ENCODE measurements around the gene DKKL1. TPM values are rescaled to one million over a fixed set of nuclear protein-coding genes. Genes with fewer than 3 reads are reported as not detected.

DKKL1 gene
- total RNA-seq, 1 donor from 2014 or later: 4.4 TPM

GRCh38 chr19:49339301-49340068 is 24.2 kb upstream of the DKKL1 start:
- H3K9me3 Mint-ChIP-seq (ENCODE audit: unreplicated experiment): no peaks in the 10 kb centered on the region
- no peaks in the 10 kb centered on the region for H3K27me3 Mint-ChIP-seq (ENCODE audit: unreplicated experiment)
- no peak overlapping the region for H3K27ac Mint-ChIP-seq (ENCODE audit: unreplicated experiment)
- TF ChIP-seq CTCF (IDR thresholded peaks at IDR 0.05): no peak
- H3K4me3 Mint-ChIP-seq (ENCODE audit: unreplicated experiment): no peak overlapping the region
- no peak for DNase-seq (ENCODE audit: extremely low spot score, unreplicated experiment)
- H3K4me1 Mint-ChIP-seq (ENCODE audit: unreplicated experiment): peaks cover 3% of the 10 kb centered on the region
- peaks cover 33% of the 10 kb centered on the region for H3K36me3 Mint-ChIP-seq (ENCODE audit: unreplicated experiment)

DNA sequence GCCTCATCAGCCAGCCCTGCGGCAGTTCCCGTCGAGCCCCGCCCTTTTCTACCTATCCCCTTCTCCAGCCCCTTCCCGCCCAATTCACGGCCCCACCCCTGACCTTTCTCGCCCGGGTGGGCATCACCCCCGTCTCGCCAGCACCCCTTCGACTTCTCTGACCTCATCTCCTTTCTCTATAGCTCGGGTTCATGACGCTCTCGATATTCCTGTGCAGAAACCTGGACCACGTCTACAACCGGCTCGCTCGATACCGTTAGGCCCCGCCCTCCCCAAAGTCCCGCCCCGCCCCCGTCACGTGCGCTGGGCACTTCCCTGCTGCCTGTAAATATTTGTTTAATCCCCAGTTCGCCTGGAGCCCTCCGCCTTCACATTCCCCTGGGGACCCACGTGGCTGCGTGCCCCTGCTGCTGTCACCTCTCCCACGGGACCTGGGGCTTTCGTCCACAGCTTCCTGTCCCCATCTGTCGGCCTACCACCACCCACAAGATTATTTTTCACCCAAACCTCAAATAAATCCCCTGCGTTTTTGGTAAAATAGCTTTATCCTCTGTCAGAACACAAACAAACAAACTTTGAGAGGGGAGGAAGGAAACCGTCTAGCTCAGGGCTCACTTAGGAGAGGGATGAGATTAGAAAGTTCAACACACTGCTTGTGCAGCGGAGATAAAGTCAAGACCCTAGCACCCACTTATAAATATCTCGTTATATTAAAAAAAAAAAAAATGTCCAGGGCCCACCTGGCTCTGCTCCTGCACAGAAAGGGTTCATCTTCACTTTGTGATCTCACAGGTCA is 23.4 kb upstream of the DKKL1 start:
- H3K4me3 Mint-ChIP-seq (ENCODE audit: unreplicated experiment): no peak overlapping the region
- no peak overlapping the region for H3K27ac Mint-ChIP-seq (ENCODE audit: unreplicated experiment)
- H3K4me1 Mint-ChIP-seq (ENCODE audit: unreplicated experiment): peaks cover 3% of the 10 kb centered on the region
- no peak for TF ChIP-seq CTCF (IDR thresholded peaks at IDR 0.05)
- no peak for DNase-seq (ENCODE audit: extremely low spot score, unreplicated experiment)
- H3K9me3 Mint-ChIP-seq (ENCODE audit: unreplicated experiment): no peaks in the 10 kb centered on the region
- no peaks in the 10 kb centered on the region for H3K27me3 Mint-ChIP-seq (ENCODE audit: unreplicated experiment)
- H3K36me3 Mint-ChIP-seq (ENCODE audit: unreplicated experiment): peaks cover 41% of the 10 kb centered on the region

DNA sequence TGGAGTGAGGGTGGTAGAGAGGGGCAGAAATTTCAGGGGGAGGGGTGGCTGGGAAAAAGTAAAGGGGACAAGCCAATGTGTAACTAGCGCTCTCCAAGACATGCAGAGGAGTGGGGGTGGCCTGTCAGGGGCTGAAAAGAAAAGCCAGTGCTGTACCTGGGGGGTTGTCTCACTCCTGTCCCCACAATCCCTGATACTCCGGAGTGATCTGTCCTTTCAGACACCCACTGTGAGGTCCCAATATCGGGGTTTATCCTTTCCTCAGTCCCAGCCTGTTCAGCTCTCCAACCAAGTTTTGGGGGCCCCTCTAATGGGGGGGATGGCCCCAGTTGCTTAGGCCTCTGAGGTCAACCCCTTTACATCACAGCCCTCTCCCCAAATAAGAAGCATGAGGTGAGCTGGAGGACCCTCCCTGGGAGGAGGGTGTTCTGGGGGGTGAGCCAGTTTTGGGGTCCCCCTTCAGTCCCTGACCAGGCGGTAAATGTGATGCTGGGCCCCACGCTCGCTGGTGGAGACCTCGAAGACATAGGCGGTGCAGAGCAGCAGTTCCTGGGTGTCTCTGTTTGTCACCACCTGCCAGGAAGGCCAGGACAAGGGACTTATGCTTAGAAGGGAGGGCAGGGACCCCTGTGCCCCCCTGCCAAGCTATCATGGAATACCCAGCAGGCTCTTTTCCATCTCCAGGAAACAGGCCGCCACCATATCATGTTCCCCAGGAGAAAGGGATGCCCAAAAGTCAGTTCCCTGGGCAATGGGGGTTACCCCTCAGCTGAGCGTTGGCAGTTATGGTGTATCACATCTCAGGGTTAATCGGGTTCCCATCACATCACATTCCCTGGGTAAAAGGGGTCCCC is 22.6 kb upstream of the DKKL1 start:
- no peaks in the 10 kb centered on the region for H3K27me3 Mint-ChIP-seq (ENCODE audit: unreplicated experiment)
- H3K4me1 Mint-ChIP-seq (ENCODE audit: unreplicated experiment): peaks cover 3% of the 10 kb centered on the region

GRCh38 chr19:49342291-49342721 is 21.4 kb upstream of the DKKL1 start:
- TF ChIP-seq CTCF (IDR thresholded peaks at IDR 0.05): no peak
- no peaks in the 10 kb centered on the region for H3K9me3 Mint-ChIP-seq (ENCODE audit: unreplicated experiment)
- H3K27me3 Mint-ChIP-seq (ENCODE audit: unreplicated experiment): no peaks in the 10 kb centered on the region
- no peak for DNase-seq (ENCODE audit: extremely low spot score, unreplicated experiment)
- peaks cover 51% of the 10 kb centered on the region for H3K36me3 Mint-ChIP-seq (ENCODE audit: unreplicated experiment)
- peaks cover 3% of the 10 kb centered on the region for H3K4me1 Mint-ChIP-seq (ENCODE audit: unreplicated experiment)
- H3K4me3 Mint-ChIP-seq (ENCODE audit: unreplicated experiment): no peak overlapping the region
- H3K27ac Mint-ChIP-seq (ENCODE audit: unreplicated experiment): no peak overlapping the region

More for the DNA sequence above, 22.6 kb upstream of the DKKL1 start:
- DNase-seq (ENCODE audit: extremely low spot score, unreplicated experiment): no peak
- H3K27ac Mint-ChIP-seq (ENCODE audit: unreplicated experiment): no peak overlapping the region
- no peak for TF ChIP-seq CTCF (IDR thresholded peaks at IDR 0.05)
- no peak overlapping the region for H3K4me3 Mint-ChIP-seq (ENCODE audit: unreplicated experiment)
- no peaks in the 10 kb centered on the region for H3K9me3 Mint-ChIP-seq (ENCODE audit: unreplicated experiment)
- H3K36me3 Mint-ChIP-seq (ENCODE audit: unreplicated experiment): peaks cover 45% of the 10 kb centered on the region
